ENCODE data around the gene LRRTM4. TPM values are rescaled to one million over a fixed set of nuclear protein-coding genes. Genes with fewer than 3 reads are reported as not detected.
"Not testable (repeated sequence)": the region's sequence is repeated elsewhere in the genome, so short reads cannot be mapped to it uniquely, and the experiment has no call there.

The LRRTM4 gene
- polyA plus RNA-seq, 3 donors, result 1.2 to 1.8 (median 1.8) TPM

DNA sequence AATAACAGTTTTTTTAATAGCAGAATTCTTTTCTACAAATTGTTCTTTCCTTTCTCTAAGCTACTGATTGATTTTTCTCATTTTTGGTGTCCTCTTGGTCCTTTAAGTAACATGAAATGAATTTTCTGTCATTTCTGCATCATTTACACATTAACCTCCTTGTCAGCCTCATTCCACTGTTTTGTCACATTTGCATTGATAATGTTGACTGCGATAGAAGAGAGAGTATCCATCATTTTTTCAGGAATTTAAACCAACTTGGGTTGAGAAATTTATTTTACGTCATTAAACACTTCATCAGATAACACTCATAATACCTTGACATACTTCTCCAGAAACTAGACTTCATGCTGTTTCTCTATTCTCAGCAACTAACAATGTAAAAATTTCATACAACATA is 422.2 kb downstream of the LRRTM4 start:
- no peak for DNase-seq (ENCODE audit: low read depth in 3 of 3, low spot score in 2 of 3)

DNA sequence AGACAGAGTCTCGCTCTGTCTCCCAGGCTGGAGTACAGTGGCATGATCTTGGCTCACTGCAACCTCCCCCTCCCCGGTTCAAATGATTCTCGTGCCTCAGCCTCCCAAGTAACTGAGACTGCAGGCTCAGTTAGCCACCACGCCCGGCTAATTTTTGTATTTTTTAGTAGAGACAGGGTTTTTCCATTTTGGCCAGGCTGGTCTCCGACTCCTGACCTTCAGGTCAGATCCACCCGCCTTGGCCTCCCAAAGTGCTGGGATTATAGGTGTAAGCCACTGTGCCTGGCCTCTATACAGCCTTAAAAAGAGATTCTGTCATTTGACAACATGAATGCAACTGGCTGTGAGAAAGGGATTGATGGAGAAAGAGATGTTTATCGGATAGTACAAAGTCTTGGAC is 426.7 kb downstream of the LRRTM4 start:
- DNase-seq (ENCODE audit: low read depth in 3 of 3, low spot score in 2 of 3), result not testable (repeated sequence)

DNA sequence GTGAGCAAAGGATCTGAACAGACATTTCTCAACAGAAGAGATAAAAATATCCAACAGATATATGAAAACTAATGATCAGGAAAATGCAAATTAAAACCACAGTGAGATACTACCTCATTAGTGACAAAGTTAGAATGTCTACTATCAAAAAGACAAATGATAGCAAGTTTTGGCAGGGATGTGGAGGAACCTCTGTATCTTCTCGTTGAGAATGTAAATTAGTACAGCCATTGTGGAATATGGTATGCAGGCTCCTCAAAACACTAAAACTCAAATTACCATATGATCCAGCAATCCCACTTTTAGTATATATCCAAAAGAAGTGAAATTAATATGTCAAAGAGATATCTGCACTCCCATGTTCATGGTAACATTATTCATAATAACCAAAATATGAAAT is 427.1 kb downstream of the LRRTM4 start:
- no peak for DNase-seq (ENCODE audit: low read depth in 3 of 3, low spot score in 2 of 3)

DNA sequence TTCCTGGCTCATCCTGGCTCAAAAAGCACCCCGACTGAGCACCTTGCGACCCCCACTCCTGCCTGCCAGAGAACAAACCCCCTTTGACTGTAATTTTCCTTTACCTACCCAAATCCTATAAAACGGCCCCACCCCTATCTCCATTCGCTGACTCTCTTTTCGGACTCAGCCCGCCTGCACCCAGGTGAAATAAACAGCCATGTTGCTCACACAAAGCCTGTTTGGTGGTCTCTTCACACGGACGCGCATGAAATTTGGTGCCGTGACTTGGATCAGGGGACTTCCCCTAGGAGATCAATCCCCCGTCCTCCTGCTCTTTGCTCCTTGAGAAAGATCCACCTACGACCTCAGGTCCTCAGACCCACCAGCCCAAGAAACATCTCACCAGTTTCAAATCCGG is 433.8 kb downstream of the LRRTM4 start:
- DNase-seq (ENCODE audit: low read depth in 3 of 3, low spot score in 2 of 3), result not testable (repeated sequence)

DNA sequence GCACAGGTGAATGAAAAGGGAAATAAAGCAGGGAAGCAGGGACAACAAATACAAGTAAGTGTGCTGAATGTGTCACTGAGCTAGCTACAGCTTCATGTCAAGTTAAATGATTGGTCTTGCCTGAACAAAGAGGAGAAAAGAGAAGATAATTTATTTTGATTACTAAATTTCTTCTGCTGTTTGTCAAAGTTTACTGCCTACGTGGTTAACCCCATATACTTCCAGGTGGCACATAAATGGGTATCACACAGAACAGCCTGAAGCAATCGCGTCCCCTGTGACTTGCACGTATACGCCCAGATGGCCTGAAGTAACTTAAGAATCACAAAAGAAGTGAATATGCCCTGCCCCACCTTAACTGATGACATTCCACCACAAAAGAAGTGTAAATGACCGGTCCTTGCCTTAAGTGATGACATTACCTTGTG is 434.2 kb downstream of the LRRTM4 start:
- no peak for DNase-seq (ENCODE audit: low read depth in 3 of 3, low spot score in 2 of 3)

DNA sequence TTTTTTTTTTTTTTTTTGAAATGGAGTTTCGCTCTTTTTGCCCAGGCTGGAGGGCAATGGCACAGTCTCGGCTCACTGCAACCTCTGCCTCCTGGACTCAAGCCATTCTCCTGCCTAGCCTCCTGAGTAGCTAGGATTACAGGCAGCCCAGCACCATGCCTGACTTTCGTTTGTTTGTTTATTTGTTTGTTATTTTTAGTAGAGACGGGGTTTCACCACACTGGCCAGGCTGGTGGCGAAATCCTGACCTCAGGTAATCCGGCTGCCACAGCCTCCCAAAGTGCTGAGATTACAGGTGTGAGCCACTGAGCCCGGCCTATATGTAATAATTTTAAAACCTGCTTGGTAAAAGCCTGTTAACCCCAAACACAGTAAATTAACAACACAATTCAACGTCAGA is 435.7 kb downstream of the LRRTM4 start:
- DNase-seq (ENCODE audit: low read depth in 3 of 3, low spot score in 2 of 3), result no peak

DNA sequence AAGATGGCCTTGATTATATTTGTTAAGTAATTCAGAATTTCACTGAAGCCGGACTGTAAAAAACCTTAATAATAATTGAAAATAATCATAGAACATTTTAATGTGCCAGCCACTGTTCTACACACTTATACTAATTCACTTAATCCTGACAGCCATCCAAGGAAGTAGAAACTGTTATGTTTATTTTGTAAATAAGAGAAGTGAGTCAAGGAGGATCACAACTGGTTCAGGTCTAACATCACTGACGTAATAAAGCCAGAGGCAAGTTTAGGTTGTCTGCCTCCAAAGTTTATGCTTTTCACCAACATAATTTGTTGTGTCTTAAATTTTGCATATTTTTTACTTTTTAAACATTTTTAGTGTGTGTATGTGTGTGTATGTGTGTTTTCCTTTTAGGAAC is 436.1 kb downstream of the LRRTM4 start:
- DNase-seq (ENCODE audit: low read depth in 3 of 3, low spot score in 2 of 3), result no peak

DNA sequence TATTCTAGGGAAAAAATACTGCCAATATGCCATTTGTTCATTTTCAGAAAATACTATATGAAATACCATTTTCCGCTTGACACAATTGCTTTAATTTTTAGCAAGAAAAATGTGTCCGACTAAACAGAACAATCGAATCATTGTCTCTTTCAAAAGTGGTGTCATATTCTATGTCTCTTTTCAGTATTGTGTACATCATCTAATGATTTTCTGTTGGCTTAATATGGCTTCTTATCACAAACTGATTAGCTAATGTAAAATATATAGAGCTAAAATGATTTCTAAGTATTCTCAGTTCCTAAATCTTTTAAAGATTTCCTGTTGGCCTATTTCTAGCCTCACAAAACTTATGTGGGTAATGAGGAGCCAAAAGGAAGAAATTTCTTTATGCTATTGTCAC is 436.6 kb downstream of the LRRTM4 start:
- no peak for DNase-seq (ENCODE audit: low read depth in 3 of 3, low spot score in 2 of 3)

DNA sequence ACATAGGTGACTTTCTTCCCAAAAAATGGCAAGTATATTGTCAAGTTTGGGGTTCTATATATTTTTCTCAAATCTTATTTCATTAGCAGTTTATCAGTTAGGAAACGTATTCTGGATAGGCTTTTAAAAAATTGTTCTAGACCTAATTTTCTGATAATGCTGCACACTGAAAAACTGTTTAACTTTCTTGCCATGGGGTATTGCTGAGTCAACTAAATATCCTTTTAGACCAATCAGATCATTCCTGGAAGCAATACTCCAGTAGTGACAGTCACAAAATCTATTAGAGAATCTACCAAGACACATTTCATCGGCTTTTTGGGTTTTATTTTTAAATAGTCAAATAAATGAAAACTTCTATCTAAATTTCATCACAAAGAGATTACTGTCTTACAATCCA is 440.6 kb downstream of the LRRTM4 start:
- no peak for DNase-seq (ENCODE audit: low read depth in 3 of 3, low spot score in 2 of 3)

DNA sequence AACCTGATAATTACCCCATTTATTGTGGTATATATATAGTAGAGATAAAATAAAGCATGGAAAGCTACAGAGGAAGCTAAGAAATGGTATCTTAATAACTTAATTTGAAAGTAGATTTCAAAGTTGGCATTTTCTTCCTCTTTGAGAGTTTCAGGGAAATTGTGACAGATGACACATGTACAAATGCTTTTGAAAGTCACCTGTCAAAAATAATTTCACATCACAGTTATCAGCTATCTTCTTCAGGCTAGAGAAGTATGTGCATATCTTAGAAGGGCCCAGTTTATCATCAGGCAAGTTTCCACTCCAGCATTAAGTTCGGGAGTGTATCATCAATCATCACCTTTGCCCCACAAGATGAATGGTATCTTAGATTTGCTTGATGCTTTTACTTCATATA is 457.9 kb downstream of the LRRTM4 start:
- DNase-seq (ENCODE audit: low read depth in 3 of 3, low spot score in 2 of 3), result no peak

DNA sequence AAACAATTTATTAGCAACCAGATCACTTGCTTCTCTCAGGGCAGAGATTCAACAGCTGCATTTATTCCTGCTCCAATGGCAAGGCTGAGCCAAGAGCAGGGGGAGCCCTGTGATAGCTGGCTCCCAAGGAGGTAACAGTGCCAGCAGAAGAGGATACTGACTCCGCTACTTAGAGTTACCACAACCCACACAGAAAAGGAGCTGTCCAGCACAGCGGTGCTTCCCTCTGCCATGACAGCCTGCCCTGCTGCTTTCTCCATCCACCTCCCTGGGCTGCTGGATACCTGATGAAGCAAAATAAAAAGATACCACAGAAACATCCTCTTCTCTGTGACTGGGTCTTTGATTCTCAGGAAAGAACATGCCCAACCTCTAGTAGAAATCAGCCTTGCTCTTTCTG is 467.2 kb downstream of the LRRTM4 start:
- DNase-seq (ENCODE audit: low read depth in 3 of 3, low spot score in 2 of 3), result peak in 2 of 3 donors; percentile 1 to 4

DNA sequence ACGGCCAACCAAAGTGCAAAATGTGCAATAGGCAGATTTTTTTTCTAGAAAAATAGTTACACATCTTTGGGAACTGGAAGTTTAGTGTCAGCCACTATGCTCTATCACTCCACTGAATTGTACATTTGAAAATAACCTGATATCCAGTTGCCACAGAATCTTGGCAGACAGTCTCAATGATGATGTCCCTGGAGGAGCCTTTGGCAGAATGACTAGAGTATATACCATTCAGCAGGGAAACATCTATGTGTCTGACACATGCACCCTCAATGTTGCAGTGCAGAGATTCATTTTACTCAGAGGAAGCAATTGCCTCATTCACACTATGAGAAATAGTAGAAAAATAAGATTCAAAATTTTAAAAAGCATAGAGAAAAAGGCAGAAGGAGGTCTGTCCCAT is 475.8 kb downstream of the LRRTM4 start:
- no peak for DNase-seq (ENCODE audit: low read depth in 3 of 3, low spot score in 2 of 3)

DNA sequence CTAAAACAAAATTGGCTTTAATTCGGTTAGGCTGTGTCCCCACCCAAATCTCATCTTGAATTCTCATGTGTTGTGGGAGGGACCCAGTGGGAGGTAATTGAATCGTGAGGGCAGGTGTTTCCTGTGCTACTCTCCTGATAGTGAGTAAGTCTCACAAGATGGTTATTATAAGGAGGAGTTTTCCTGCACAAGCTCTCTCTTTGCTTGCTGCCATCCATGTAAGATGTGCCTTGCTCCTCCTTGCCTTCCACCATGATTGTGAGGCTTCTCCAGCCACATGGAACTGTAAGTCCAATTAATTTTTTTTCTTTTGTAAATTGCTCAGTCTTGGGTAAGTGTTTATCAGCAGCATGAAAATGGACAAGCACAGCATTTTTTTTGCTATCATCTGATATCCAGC is 476.7 kb downstream of the LRRTM4 start:
- DNase-seq (ENCODE audit: low read depth in 3 of 3, low spot score in 2 of 3), result not testable (repeated sequence)

DNA sequence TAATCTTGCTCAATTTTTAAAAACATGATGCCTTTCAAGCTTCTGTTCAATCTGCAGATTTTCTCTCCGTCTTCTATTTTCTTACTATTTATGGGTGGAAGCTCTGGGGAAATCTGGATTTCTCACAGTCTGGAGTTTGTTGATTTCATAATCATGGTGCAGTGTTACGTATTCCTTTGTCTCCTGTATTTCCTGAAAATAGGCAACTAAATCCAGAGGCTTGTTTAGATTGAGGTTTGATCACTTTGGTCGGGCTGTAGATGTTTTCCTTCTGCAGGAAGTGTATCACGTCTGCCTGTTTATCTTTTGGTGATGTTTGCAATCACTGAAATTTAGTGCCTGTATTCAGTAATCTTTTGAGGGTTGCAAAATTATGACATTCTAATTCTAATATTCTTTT is 487.7 kb downstream of the LRRTM4 start:
- DNase-seq (ENCODE audit: low read depth in 3 of 3, low spot score in 2 of 3), result no peak

DNA sequence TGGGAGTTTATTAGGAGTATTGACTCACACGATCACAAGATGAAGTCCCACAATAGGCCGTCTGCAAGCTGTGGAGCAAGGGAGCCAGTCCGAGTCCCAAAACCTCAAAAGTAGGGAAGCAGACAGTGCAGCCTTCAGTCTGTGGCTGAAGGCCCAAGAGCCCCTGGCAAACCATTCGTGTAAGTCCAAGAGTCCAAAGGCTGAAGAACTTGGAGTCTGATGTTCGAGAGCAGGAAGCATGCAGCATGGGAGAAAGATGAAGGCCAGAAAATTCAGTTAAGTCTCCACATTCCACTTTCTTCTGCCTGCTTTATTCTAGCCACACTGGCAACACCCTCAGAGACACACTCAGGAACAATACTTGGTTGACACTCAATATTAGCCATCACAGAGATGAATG is 492.9 kb downstream of the LRRTM4 start:
- not testable (repeated sequence) for DNase-seq (ENCODE audit: low read depth in 3 of 3, low spot score in 2 of 3)

DNA sequence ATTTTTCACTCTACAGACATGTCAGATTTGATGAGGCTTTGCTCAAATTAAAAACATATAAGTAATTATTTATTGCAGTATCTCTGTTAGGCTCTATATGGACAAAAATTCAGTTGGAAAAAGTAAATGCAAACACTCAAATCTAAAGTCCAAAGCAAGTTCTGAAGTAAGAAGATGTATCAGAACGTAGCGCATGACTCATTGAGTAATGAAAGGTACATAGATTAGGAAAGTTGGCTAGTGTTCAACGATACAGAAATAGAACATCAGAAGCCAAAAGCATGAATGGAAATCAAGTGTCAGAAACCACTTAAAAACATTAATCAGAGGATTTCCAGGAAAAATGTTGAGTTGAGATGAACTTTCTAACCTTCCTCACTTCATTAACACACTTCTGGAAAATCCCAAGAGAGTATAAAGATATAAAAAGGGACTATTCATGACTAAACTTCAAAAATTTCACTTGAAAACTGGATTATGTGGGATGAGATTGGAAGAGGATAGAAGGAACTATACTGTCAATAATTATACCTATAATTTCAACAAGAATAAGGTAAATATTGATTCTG is 494.1 kb downstream of the LRRTM4 start:
- no peak for DNase-seq (ENCODE audit: low read depth in 3 of 3, low spot score in 2 of 3)

DNA sequence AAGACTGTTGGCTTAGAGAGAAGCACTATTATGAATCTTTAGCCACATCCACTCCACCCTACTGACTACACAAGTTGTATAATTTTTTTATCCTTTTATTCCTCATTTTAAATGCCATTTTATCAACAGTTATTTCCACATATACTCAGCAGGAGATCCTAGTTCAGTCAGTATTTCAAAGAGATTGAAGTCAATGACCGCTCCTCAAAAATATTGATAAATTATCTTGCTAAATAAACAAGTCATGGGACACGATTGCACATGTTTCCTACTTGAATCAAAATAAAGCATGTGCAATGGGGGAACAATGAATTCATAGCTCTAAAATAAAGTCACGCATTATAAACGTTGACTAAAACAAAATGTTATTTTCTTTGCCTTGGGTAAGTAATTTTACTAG is 496.5 kb downstream of the LRRTM4 start:
- no peak for DNase-seq (ENCODE audit: low read depth in 3 of 3, low spot score in 2 of 3)

DNA sequence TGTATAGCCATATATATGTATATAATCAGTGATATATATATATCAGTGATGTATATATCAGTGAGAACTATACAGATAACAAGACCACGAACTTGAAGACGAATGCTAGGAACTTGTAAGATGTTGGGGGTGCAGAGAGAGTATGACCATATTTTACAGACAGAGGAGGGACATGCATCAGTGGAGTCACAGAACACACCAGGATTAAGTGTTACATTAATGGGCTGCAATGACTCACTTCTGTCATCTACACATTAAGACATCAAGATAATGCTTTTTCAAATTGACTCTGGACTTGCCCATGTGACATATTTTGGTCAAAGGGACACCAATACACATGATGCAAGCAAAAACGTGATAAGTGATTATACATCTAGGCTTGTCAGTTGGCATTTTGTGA is 501.0 kb downstream of the LRRTM4 start:
- DNase-seq (ENCODE audit: low read depth in 3 of 3, low spot score in 2 of 3), result no peak

DNA sequence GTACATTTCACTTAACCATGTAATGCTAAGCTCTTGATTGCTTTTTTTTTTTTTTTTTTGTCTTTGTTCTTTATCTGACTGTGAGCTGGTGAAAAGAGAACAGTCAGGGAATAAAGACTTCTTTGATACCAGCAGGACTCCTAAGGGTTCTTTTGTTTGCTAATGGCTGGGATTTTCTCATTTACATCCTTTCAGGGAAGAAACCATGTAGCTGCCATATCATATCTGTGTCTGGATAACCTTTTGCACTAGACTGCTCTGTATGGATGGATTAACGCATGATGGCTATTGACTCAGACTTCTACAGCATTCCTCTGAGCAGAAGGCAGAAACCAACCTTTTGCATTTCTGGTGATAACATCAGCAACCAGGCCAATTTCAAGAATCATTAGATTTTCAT is 504.0 kb downstream of the LRRTM4 start:
- DNase-seq (ENCODE audit: low read depth in 3 of 3, low spot score in 2 of 3), result no peak

DNA sequence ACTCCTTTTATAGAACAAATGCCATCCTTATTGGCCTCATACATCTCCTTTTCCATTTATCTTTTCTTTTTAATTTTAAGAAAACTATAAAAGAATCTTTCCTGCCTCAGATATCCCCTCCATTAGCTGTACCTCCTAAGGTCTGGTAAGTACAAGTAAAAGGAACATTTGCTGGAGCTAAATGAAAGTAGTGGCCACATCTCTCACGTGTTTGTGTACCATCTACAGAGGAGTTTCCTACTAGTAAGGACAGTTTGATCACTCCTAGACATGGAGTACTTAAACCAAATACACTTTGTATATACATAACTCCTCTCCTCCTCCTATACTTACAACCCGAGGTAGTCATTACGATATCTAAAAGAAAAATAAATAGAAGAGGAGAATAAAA is 504.8 kb downstream of the LRRTM4 start:
- DNase-seq (ENCODE audit: low read depth in 3 of 3, low spot score in 2 of 3), result no peak

DNA sequence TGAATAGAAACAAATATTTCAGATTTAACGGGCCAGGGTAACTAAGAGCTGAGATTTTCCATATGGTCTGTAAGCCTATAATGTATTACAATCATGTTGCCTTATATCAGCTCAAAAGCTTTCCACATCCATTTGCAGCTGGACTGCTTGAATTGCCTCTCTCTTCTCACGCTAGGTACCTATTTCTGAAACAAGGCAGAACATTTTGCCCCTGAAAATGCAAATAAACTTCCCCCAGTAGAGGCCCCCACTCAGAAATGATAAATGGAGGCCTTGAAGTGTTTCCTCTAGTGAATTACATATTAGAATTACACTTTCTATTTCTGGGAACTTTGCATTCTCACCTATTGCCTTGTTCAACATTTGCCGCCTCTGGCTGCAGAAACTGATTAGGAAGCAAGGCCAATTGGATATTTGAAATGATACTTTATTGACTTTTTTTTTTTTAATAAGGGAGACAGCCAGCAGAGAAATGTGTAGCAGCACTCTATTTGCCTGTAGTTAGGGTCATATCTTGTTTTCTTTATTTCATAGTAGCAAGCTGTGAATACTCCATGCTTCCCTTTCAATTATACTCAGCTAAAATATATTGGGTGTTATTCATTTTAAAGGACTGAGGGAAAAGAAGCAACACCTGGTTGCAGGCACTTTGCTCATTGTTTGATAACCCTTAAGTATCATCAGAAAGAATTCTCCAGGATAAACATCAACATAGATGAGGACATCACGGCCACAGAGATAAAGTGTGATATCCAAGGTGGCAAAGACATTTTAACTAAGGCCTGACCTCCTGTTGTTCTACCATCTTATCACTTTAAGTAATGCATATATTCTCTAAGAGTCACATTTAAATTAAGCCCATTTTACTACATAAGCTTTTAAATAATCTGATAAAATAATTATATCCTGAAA is 505.5 kb downstream of the LRRTM4 start:
- no peak for DNase-seq (ENCODE audit: low read depth in 3 of 3, low spot score in 2 of 3)

DNA sequence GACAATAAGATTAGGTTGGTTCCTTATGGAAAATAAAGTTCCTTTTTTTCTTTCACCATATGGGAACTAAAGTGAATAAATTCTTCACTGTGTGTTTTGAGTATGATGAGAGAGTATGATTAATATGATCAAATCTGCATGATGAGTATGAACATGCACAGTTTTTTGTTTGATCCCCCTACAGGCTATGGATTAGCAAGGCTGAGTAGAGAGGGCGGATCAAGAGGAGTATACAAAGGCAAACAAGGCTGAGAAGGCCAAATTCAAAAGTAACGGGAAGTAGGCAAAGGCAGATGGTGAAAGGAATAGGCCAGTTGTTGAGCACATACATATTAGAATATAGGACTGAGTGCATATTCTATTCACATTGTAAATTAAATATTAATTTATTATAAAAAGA is 508.2 kb downstream of the LRRTM4 start:
- DNase-seq (ENCODE audit: low read depth in 3 of 3, low spot score in 2 of 3), result no peak

All from right renal cortex interstitium (tissue), 3 donors.